ENCODE results near the gene PTPN6. TPM values are rescaled to one million over a fixed set of nuclear protein-coding genes. Genes with fewer than 3 reads are reported as not detected.

PTPN6 gene
- total RNA-seq, 1 experiment from 2014 or later = not detected

- H3K4me3 ChIP-seq = no peak overlapping the region
- peaks cover 4% of the 10 kb centered on the region for H3K36me3 ChIP-seq
- DNase-seq = no peak
- H3K9me3 ChIP-seq = no peaks in the 10 kb centered on the region
- no peaks in the 10 kb centered on the region for H3K27me3 ChIP-seq
Observed at GRCh38 chr12:7005311-7005710, 54.2 kb downstream of the PTPN6 start.

GRCh38 chr12:7006639-7007038 lies 55.5 kb downstream of the PTPN6 start:
- Histone ChIP-seq H3K9me3 (no peaks in the 10 kb centered on the region), H3K36me3 (peaks cover 5% of the 10 kb centered on the region), H3K27me3 (no peaks in the 10 kb centered on the region), H3K4me3 (no peak overlapping the region)
- DNase-seq = no peak

- Histone ChIP-seq H3K27me3 (no peaks in the 10 kb centered on the region), H3K9me3 (no peaks in the 10 kb centered on the region), H3K36me3 (peaks cover 13% of the 10 kb centered on the region), H3K4me3 (no peak overlapping the region)
- DNase-seq = no peak
Observed at GRCh38 chr12:7008864-7009263, 57.7 kb downstream of the PTPN6 start.

GRCh38 chr12:7009512-7009911 lies 58.4 kb downstream of the PTPN6 start:
- DNase-seq = no peak
- H3K9me3 ChIP-seq = no peaks in the 10 kb centered on the region
- H3K27me3 ChIP-seq = no peaks in the 10 kb centered on the region
- peaks cover 13% of the 10 kb centered on the region for H3K36me3 ChIP-seq
- H3K4me3 ChIP-seq = no peak overlapping the region

Other genes starting within 250 kb of the PTPN6 start
- gene COPS7A, start 227.3 kb upstream of the PTPN6 start, total RNA-seq (2014; rRNA removed; shearing (Covaris generic); ENCODE audit: low replicate concordance) = 91.3 and 125 TPM in 2 replicates
- gene MLF2, start 198.2 kb upstream of the PTPN6 start, total RNA-seq (2014; rRNA removed; shearing (Covaris generic); ENCODE audit: low replicate concordance) = 178 and 274 TPM in 2 replicates
- 272 and 328 TPM in 2 replicates for gene PTMS, start 185.0 kb upstream of the PTPN6 start, total RNA-seq (2014; rRNA removed; shearing (Covaris generic); ENCODE audit: low replicate concordance)
- 0.17 TPM in 1 of 2 replicates, not detected in the other for gene LAG3, start 178.8 kb upstream of the PTPN6 start, total RNA-seq (2014; rRNA removed; shearing (Covaris generic); ENCODE audit: low replicate concordance)
- not detected in 2 replicates for gene CD4, start 161.8 kb upstream of the PTPN6 start, total RNA-seq (2014; rRNA removed; shearing (Covaris generic); ENCODE audit: low replicate concordance)
- gene GPR162, start 129.5 kb upstream of the PTPN6 start, total RNA-seq (2014; rRNA removed; shearing (Covaris generic); ENCODE audit: low replicate concordance) = not detected in 2 replicates
- 19.4 and 45.6 TPM in 2 replicates for gene P3H3, start 122.9 kb upstream of the PTPN6 start, total RNA-seq (2014; rRNA removed; shearing (Covaris generic); ENCODE audit: low replicate concordance)
- 0.43 TPM in 1 of 2 replicates, not detected in the other for gene GNB3, start 110.4 kb upstream of the PTPN6 start, total RNA-seq (2014; rRNA removed; shearing (Covaris generic); ENCODE audit: low replicate concordance)
- gene CDCA3, start 100.1 kb upstream of the PTPN6 start, total RNA-seq (2014; rRNA removed; shearing (Covaris generic); ENCODE audit: low replicate concordance) = 29.8 and 110 TPM in 2 replicates
- 104 and 143 TPM in 2 replicates for gene USP5, start 99.2 kb upstream of the PTPN6 start, total RNA-seq (2014; rRNA removed; shearing (Covaris generic); ENCODE audit: low replicate concordance)
- gene TPI1, start 83.8 kb upstream of the PTPN6 start, total RNA-seq (2014; rRNA removed; shearing (Covaris generic); ENCODE audit: low replicate concordance) = 1,500 and 1,845 TPM in 2 replicates
- 11.4 and 19.9 TPM in 2 replicates for gene SPSB2, start 78.1 kb upstream of the PTPN6 start, total RNA-seq (2014; rRNA removed; shearing (Covaris generic); ENCODE audit: low replicate concordance)
- 2.7 and 49.9 TPM in 2 replicates for gene LRRC23, start 46.5 kb upstream of the PTPN6 start, total RNA-seq (2014; rRNA removed; shearing (Covaris generic); ENCODE audit: low replicate concordance)
- gene ENO2, start 36.8 kb upstream of the PTPN6 start, total RNA-seq (2014; rRNA removed; shearing (Covaris generic); ENCODE audit: low replicate concordance) = 5.6 and 11.9 TPM in 2 replicates
- gene ATN1, start 23.4 kb upstream of the PTPN6 start, total RNA-seq (2014; rRNA removed; shearing (Covaris generic); ENCODE audit: low replicate concordance) = 2.8 and 5.0 TPM in 2 replicates
- not detected in 2 replicates for gene RNU7-1, start 7.5 kb upstream of the PTPN6 start, total RNA-seq (2014; rRNA removed; shearing (Covaris generic); ENCODE audit: low replicate concordance)
- 136 and 311 TPM in 2 replicates for gene C12orf57, start 7.3 kb upstream of the PTPN6 start, total RNA-seq (2014; rRNA removed; shearing (Covaris generic); ENCODE audit: low replicate concordance)
- gene PHB2, start 19.3 kb downstream of the PTPN6 start, total RNA-seq (2014; rRNA removed; shearing (Covaris generic); ENCODE audit: low replicate concordance) = 349 and 524 TPM in 2 replicates
- gene EMG1, start 19.6 kb downstream of the PTPN6 start, total RNA-seq (2014; rRNA removed; shearing (Covaris generic); ENCODE audit: low replicate concordance) = 23.5 and 56.5 TPM in 2 replicates
- 7.8 and 14.3 TPM in 2 replicates for gene LPCAT3, start 67.1 kb downstream of the PTPN6 start, total RNA-seq (2014; rRNA removed; shearing (Covaris generic); ENCODE audit: low replicate concordance)
- gene C1S, start 109.4 kb downstream of the PTPN6 start, total RNA-seq (2014; rRNA removed; shearing (Covaris generic); ENCODE audit: low replicate concordance) = 21.2 and 32.6 TPM in 2 replicates
- 45.9 and 50.9 TPM in 2 replicates for gene C1R, start 141.1 kb downstream of the PTPN6 start, total RNA-seq (2014; rRNA removed; shearing (Covaris generic); ENCODE audit: low replicate concordance)
- gene C1RL, start 157.9 kb downstream of the PTPN6 start, total RNA-seq (2014; rRNA removed; shearing (Covaris generic); ENCODE audit: low replicate concordance) = 0.32 and 3.7 TPM in 2 replicates
- gene RBP5, start 177.5 kb downstream of the PTPN6 start, total RNA-seq (2014; rRNA removed; shearing (Covaris generic); ENCODE audit: low replicate concordance) = not detected in 2 replicates
- gene CLSTN3, start 179.0 kb downstream of the PTPN6 start, total RNA-seq (2014; rRNA removed; shearing (Covaris generic); ENCODE audit: low replicate concordance) = not detected in 2 replicates
- 26.8 and 45.6 TPM in 2 replicates for gene PEX5, start 238.3 kb downstream of the PTPN6 start, total RNA-seq (2014; rRNA removed; shearing (Covaris generic); ENCODE audit: low replicate concordance)